Measurements from ENCODE around the gene LCN6.

DNA sequence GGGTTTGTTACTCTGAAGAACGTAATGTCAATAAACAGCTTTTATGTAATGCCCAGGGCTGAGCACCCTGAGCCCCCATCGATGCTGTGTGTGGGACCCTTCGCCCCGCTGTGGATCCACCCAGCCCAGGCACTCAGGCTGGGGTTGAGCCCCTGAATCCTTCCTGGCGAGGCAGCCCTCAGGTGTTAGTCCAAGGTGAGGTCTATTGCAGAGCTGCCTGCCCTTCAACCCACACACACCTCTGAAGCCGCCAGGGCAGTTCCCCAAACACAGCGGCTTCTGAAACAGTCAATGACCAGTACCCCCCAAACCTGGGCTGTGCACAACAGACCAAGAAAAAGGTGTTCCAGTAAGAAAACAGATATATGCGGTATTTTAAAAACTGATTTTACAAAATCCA lies 24.3 kb downstream of the LCN6 start:
- TF ChIP-seq, protein P1, sequence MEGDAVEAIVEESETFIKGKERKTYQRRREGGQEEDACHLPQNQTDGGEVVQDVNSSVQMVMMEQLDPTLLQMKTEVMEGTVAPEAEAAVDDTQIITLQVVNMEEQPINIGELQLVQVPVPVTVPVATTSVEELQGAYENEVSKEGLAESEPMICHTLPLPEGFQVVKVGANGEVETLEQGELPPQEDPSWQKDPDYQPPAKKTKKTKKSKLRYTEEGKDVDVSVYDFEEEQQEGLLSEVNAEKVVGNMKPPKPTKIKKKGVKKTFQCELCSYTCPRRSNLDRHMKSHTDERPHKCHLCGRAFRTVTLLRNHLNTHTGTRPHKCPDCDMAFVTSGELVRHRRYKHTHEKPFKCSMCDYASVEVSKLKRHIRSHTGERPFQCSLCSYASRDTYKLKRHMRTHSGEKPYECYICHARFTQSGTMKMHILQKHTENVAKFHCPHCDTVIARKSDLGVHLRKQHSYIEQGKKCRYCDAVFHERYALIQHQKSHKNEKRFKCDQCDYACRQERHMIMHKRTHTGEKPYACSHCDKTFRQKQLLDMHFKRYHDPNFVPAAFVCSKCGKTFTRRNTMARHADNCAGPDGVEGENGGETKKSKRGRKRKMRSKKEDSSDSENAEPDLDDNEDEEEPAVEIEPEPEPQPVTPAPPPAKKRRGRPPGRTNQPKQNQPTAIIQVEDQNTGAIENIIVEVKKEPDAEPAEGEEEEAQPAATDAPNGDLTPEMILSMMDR (IDR thresholded peaks at IDR 0.05): no peak
- no peak for TF ChIP-seq POLR2A (IDR thresholded peaks at IDR 0.05)
